GM19467 (cell line): ENCODE results near the gene NXF1.
"Not testable (repeated sequence)": the region's sequence is repeated elsewhere in the genome, so short reads cannot be mapped to it uniquely, and the experiment has no call there.

Experiments used
- ATAC-seq: cut with Tn5 transposase; IDR thresholded peaks from one replicate; pipeline ENCODE4 v1.9.1; 2021; ENCODE audit warnings: mild to moderate bottlenecking, moderate library complexity; ENCODE audit not compliant: unreplicated experiment

NXF1 gene

GRCh38 chr11:62788991-62789390 lies 16.2 kb downstream of the NXF1 start:
- no peak for ATAC-seq

- ATAC-seq: peak; percentile 57
These were observed 18.1 kb downstream of the NXF1 start, which contains the start of gene TMEM179B for GRCh38 chr11:62787005-62787759. Gene TMEM179B (plus strand): TSS chr11:62787402. CDS start chr11:62787432, 30 bp downstream.

GRCh38 chr11:62786318-62787004 lies 18.8 kb downstream of the NXF1 start:
- peak; percentile 56 for ATAC-seq

- no peak for ATAC-seq
These were observed 22.5 kb downstream of the NXF1 start for GRCh38 chr11:62782753-62783152.

GRCh38 chr11:62778441-62778840 lies 26.8 kb downstream of the NXF1 start:
- no peak for ATAC-seq

GRCh38 chr11:62777389-62777788 lies 27.9 kb downstream of the NXF1 start:
- no peak for ATAC-seq

GRCh38 chr11:62775646-62776045 lies 29.6 kb downstream of the NXF1 start:
- no peak for ATAC-seq

- no peak for ATAC-seq
These were observed 30.8 kb downstream of the NXF1 start for GRCh38 chr11:62774407-62774806.

GRCh38 chr11:62771144-62772021 lies 33.9 kb downstream of the NXF1 start, which contains the start of gene TAF6L:
Gene TAF6L (plus strand): TSS chr11:62771396. CDS start chr11:62775784, 4,388 bp downstream.
- peak; percentile 75 for ATAC-seq

- no peak for ATAC-seq
These were observed 34.5 kb downstream of the NXF1 start for GRCh38 chr11:62770778-62771143.

GRCh38 chr11:62760867-62761227 lies 44.4 kb downstream of the NXF1 start:
- ATAC-seq: not testable (repeated sequence)

- no peak for ATAC-seq
These were observed 47.1 kb downstream of the NXF1 start for GRCh38 chr11:62757846-62758788.

- no peak for ATAC-seq
These were observed 50.1 kb downstream of the NXF1 start for GRCh38 chr11:62755086-62755615.

- ATAC-seq: peak; percentile 96
These were observed 51.3 kb downstream of the NXF1 start, which contains the start of gene ZBTB3 for GRCh38 chr11:62753736-62754603. Gene ZBTB3 (minus strand): TSS chr11:62754160. CDS start chr11:62753664, 496 bp downstream.

GRCh38 chr11:62752994-62753735 lies 52.1 kb downstream of the NXF1 start:
- ATAC-seq: no peak

- ATAC-seq: no peak
These were observed 53.0 kb downstream of the NXF1 start for GRCh38 chr11:62752177-62752785.

GRCh38 chr11:62749931-62750330 lies 55.3 kb downstream of the NXF1 start:
- ATAC-seq: not testable (repeated sequence)
